Nephron (organoid): ENCODE data around the gene PPARD.
"Not testable (repeated sequence)": the region's sequence is repeated elsewhere in the genome, so short reads cannot be mapped to it uniquely, and the experiment has no call there.

Source experiments
- H3K27ac Mint-ChIP-seq, 3 experiments: 2 replicates each; pipeline ENCODE4 v1.8.0; 2020; ENCODE audit warnings: mixed read lengths in 3 of 3, mild to moderate bottlenecking in 2 of 3, moderate library complexity in 1 of 3
- H3K27me3 Mint-ChIP-seq: 2 replicates; pipeline ENCODE4 v1.8.0; 2021; ENCODE audit warnings: low read depth, mild to moderate bottlenecking, moderate library complexity, mixed read lengths
- H3K36me3 Mint-ChIP-seq: 2 replicates; pipeline ENCODE4 v1.8.0; 2020; ENCODE audit warnings: low read depth, mixed read lengths
- H3K4me1 Mint-ChIP-seq: 2 replicates; pipeline ENCODE4 v1.8.0; 2020; ENCODE audit warnings: mixed read lengths
- H3K4me3 Mint-ChIP-seq, 3 experiments: 2 replicates each; pipeline ENCODE4 v1.8.0; 2020; ENCODE audit warnings: mild to moderate bottlenecking in 3 of 3, mixed read lengths in 3 of 3, moderate library complexity in 2 of 3
- H3K9me3 Mint-ChIP-seq: 2 replicates; pipeline ENCODE4 v1.8.0; 2020; ENCODE audit warnings: mixed read lengths
- TF ChIP-seq, protein P1 (sequence below), 3 experiments: fragments of 200-600 bp; sonication (generic); IDR thresholded peaks; one replicate each; pipeline ENCODE4 v1.5.0; 2021; ENCODE audit warnings: antibody characterized with exemption in 3 of 3; ENCODE audit not compliant: unreplicated experiment in 3 of 3

Gene PPARD

GRCh38 chr6:35319346-35320030 lies 22.9 kb upstream of the PPARD start:
- no peaks in the 10 kb centered on the region for H3K9me3 Mint-ChIP-seq
- H3K27ac Mint-ChIP-seq, result no peak overlapping the region
- peaks cover 15% of the 10 kb centered on the region for H3K4me1 Mint-ChIP-seq
- TF ChIP-seq, protein P1, sequence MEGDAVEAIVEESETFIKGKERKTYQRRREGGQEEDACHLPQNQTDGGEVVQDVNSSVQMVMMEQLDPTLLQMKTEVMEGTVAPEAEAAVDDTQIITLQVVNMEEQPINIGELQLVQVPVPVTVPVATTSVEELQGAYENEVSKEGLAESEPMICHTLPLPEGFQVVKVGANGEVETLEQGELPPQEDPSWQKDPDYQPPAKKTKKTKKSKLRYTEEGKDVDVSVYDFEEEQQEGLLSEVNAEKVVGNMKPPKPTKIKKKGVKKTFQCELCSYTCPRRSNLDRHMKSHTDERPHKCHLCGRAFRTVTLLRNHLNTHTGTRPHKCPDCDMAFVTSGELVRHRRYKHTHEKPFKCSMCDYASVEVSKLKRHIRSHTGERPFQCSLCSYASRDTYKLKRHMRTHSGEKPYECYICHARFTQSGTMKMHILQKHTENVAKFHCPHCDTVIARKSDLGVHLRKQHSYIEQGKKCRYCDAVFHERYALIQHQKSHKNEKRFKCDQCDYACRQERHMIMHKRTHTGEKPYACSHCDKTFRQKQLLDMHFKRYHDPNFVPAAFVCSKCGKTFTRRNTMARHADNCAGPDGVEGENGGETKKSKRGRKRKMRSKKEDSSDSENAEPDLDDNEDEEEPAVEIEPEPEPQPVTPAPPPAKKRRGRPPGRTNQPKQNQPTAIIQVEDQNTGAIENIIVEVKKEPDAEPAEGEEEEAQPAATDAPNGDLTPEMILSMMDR (IDR thresholded peaks at IDR 0.05; ENCODE audit: unreplicated experiment in 3 of 3), result no peak
- H3K27me3 Mint-ChIP-seq, result peaks cover 4% of the 10 kb centered on the region
- no peaks in the 10 kb centered on the region for H3K36me3 Mint-ChIP-seq
- H3K4me3 Mint-ChIP-seq, result peak overlapping the region in 1 of 3 experiments; percentile 43

- TF ChIP-seq, protein P1 (IDR thresholded peaks at IDR 0.05; ENCODE audit: unreplicated experiment in 3 of 3), result no peak
- no peaks in the 10 kb centered on the region for H3K9me3 Mint-ChIP-seq
- peak overlapping the region in 2 of 3 experiments; percentile 10 to 30 for H3K4me3 Mint-ChIP-seq
- H3K27ac Mint-ChIP-seq, result no peak overlapping the region
- peaks cover 4% of the 10 kb centered on the region for H3K27me3 Mint-ChIP-seq
- peaks cover 15% of the 10 kb centered on the region for H3K4me1 Mint-ChIP-seq
- no peaks in the 10 kb centered on the region for H3K36me3 Mint-ChIP-seq
Measured at GRCh38 chr6:35320031-35320410, 22.3 kb upstream of the PPARD start.

- H3K27me3 Mint-ChIP-seq, result peaks cover 4% of the 10 kb centered on the region
- peaks cover 15% of the 10 kb centered on the region for H3K4me1 Mint-ChIP-seq
- H3K4me3 Mint-ChIP-seq, result no peak overlapping the region
- no peaks in the 10 kb centered on the region for H3K36me3 Mint-ChIP-seq
- no peak overlapping the region for H3K27ac Mint-ChIP-seq
- TF ChIP-seq, protein P1 (IDR thresholded peaks at IDR 0.05; ENCODE audit: unreplicated experiment in 3 of 3), result no peak
- H3K9me3 Mint-ChIP-seq, result no peaks in the 10 kb centered on the region
Measured at GRCh38 chr6:35321091-35321490, 21.3 kb upstream of the PPARD start.

DNA sequence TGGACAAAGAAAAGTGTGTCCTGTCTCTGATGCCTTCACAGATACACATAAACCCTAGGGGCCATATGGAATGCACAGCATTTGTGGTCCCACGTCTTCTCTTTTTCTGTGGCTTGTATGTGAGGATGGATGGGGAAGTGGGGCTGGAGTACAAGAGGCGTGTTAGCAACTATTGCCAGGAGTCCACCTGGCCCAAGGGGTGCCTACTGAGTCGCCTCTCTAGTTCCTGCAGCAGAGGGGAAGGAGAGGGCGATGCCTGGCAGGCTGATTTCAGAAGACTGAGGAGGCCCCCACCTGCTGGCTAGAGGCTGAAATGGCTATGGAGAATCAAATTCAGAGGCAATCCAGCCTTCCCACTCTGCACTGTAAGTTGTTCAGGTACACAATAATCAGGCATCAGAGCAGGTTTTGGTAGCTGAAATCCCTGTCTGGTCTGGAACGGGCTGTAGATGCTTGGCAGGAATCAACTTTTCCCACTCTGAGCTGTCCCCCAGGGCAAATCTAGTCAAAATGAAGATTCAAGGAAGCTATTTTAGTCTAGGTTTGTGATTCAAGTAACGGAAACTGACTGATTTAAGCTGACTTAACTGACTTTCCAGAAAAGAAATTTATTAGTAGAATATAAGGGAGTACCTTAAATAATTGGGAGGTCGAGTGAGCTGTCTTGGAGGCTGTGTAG lies 14.9 kb upstream of the PPARD start:
- Mint-ChIP-seq H3K9me3 (no peaks in the 10 kb centered on the region), H3K27ac (no peak overlapping the region), H3K4me3 (no peak overlapping the region), H3K4me1 (no peaks in the 10 kb centered on the region), H3K36me3 (no peaks in the 10 kb centered on the region), H3K27me3 (no peaks in the 10 kb centered on the region)
- TF ChIP-seq, protein P1 (IDR thresholded peaks at IDR 0.05; ENCODE audit: unreplicated experiment in 3 of 3), result peak; percentile 48 to 62 (median 58)

DNA sequence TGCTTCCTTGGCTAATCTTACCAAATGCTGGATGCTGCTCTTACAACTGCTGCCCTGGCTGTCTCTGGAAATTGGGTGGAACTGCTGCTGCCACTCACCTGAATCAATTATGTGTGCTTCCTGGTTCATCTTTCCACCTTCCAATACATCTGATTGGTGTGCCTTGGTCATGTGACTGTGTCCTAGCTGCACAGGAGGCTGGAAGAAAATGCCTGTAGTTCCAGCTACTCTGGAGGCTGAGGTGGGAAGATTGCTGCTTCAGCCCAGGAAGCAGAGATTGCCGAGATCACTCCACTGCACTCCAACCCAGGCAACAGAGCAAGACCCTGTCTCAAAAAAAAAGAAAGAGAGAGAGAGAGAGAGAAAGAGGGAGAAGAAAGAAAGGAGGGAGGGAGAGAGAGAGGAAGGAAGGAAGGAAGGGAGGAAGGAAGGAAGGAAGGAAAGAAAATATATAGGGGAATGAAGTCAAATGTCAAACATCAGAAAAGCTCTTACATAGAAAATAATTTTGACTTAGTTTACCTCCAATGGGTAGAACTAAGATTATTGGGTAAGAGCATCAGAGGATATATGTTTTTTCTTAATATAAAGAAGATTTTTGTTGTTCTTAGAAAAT lies 14.1 kb upstream of the PPARD start:
- no peaks in the 10 kb centered on the region for H3K36me3 Mint-ChIP-seq
- no peaks in the 10 kb centered on the region for H3K4me1 Mint-ChIP-seq
- no peaks in the 10 kb centered on the region for H3K9me3 Mint-ChIP-seq
- peaks cover 3% of the 10 kb centered on the region for H3K27me3 Mint-ChIP-seq
- no peak overlapping the region for H3K27ac Mint-ChIP-seq
- H3K4me3 Mint-ChIP-seq, result no peak overlapping the region
- TF ChIP-seq, protein P1 (IDR thresholded peaks at IDR 0.05; ENCODE audit: unreplicated experiment in 3 of 3), result no peak

DNA sequence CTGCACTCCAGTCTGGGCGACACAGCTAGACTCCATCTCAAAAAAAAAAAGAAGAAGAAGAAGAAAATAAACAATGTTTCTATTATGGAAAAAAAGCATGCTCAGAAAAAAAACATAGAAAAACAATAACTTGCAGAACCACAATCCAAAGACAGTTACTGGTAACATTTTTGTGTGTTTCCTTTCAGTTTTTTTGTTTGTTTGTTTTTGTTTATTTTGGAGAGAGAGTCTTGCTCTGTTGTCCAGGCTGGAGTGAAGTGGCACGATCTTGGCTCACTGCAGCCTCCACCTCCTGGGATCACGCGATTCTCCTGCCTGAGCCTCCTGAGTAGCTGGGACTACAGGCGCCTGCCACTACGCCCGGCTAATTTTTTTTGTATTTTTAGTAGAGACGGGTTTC lies 13.4 kb upstream of the PPARD start:
- H3K4me1 Mint-ChIP-seq, H3K4me3 Mint-ChIP-seq, H3K9me3 Mint-ChIP-seq, H3K27me3 Mint-ChIP-seq, H3K36me3 Mint-ChIP-seq, H3K27ac Mint-ChIP-seq: not testable (repeated sequence)
